GM12892 (cell line): Measurements from ENCODE around the gene MRNIP.
"Not testable (repeated sequence)": the region's sequence is repeated elsewhere in the genome, so short reads cannot be mapped to it uniquely, and the experiment has no call there.

ENCODE experiments used
- DNase-seq: peaks from one replicate; pipeline ENCODE4 v3.0.0; 2011; ENCODE audit not compliant: insufficient read length
- FAIRE-seq: peaks from 2 replicates; lab custom pipeline; 2011; peaks lifted over from hg19 to GRCh38; lab: Jason Lieb, UNC
- POLR2A ChIP-seq: IDR thresholded peaks from 2 replicates; pipeline ENCODE4 v1.6.1; 2011; ENCODE audit warnings: low read depth, low read length, control low read depth
- POLR2AphosphoS5 ChIP-seq: IDR thresholded peaks from 2 replicates; pipeline ENCODE4 v1.6.1; 2011; ENCODE audit warnings: low read depth, low read length, control low read depth
- TAF1 ChIP-seq: IDR thresholded peaks from 2 replicates; pipeline ENCODE4 v1.6.1; 2011; ENCODE audit warnings: low read depth, mild to moderate bottlenecking, control low read depth, low read length, borderline replicate concordance

MRNIP gene

DNA sequence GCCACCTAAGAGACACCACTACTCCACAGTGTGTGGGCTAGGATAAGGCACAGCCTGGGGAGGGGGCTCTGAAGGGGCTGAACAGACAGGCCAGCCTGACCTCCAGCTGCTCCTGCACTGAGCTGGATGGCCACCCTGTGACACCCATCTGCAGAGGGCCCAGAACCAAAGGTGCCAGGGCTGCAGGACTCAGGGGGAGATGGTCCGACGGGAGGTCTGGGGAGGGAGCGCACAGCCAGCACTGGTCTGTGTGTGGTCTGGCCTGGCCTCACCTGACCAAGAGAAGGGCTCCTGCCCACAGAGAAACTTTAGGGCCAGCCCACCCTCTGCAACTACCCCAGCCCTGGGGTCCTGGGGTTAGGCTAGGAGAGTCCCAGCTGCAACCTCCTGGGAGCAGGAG lies 64.0 kb downstream of the MRNIP start:
- DNase-seq (no peak), FAIRE-seq (no peak)
- TF ChIP-seq POLR2A (no peak), POLR2AphosphoS5 (no peak), TAF1 (no peak)

DNA sequence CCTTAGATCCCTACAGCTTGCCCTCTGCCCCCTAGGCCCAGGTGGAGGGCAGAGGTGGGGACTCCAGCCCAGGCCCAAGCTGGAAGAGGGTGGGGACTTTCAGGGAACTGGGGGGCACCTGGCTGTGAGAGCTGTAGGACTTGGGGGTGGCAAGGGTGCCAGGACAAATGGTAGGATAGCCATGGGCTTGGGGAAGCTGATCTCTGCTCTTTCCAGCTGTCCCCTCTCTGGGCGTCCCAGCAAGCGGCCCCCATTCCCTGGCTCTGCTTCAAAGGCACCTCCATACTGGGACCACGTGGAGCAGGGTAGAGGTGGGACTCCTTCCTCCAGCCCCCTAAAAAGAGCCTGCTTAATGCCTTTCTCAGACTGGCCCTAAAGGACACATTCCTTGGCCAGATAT lies 64.4 kb downstream of the MRNIP start:
- FAIRE-seq (no peak), DNase-seq (no peak)
- TF ChIP-seq POLR2AphosphoS5: no peak

DNA sequence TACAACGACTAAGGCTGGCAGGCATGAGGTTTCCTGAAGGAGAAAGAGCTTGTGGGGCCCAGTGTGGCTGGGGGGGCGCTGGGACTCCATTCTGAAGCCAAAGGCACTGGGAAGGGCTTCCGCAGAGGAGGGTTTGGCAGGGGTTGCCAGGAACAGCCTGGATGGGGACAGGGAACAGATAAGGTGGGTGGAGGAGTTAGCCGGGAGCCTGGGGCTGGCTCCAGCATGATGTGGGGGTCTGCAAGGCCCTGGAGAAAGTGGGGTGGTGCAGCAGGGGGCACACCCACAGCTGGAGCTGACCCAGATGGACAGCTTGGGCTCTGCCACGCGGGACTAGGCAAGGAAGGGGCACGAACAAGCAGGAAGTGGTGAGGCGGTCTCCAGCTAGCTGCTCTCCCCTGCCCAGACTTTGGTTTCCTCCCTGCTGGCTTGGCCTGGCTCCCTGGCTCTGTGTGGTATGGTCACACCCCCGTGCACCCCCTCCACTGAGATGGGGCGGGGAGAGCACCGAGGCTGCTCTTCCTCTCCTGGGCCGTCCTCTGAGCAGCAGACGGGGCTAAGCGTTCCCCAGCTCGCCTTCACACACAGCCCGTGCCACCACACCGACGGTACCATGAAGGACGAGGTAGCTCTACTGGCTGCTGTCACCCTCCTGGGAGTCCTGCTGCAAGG lies 65.0 kb downstream of the MRNIP start, which contains the start of gene LTC4S:
LTC4S (plus strand) TSS at position 519 of the 672 bp plus-strand sequence; CDS start at position 614, 95 bp downstream.
- FAIRE-seq: no peak
- no peak for TF ChIP-seq POLR2AphosphoS5
- TF ChIP-seq POLR2A: no peak
- no peak for TF ChIP-seq TAF1

DNA sequence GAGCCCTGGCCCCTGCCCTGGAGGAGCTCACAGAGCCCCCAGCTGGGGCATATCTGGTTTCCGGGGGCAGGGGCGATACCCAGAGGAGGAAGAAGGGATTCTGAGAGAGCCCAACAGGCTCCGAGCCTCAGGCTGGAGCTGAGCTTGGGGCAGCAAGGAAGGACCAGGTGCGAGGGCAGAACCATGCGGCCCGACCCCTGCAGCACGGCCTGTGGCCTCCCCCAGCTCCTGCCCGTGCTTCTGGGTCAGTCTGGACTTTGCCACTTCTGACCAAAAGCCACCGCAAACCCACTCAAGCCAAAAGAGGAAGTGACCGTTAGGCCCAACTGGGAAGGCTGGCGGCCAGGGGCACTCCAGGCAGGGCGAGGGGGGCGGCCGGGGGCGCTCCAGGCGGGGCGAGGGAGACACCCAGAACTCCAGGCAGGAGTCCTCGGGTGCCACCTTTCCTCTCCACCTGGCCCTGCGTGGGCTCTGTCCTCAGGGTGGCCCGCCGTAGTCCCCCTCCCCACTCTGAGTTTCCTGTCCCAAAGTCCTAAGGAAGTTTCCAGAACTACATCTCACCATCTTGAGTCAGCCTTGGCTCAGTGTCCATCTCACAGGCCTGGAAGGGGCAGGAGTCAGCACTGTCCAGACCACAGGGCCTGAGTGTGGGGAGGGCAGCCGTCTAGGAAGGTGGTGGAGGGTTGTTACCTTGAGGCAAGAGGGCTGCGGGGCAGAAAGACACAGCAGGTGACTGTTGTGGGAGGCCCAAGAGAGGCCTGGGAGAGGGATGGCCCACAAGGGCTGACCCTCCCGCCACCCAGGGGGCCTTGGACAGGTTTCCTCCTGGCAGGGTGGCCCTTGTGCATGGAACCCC lies 65.8 kb downstream of the MRNIP start:
- DNase-seq (no peak), FAIRE-seq (no peak)
- TF ChIP-seq POLR2AphosphoS5: no peak
- TF ChIP-seq POLR2A: no peak
- no peak for TF ChIP-seq TAF1

More for the DNA sequence above, 65.0 kb downstream of the MRNIP start, which contains the start of gene LTC4S:
- no peak for DNase-seq

DNA sequence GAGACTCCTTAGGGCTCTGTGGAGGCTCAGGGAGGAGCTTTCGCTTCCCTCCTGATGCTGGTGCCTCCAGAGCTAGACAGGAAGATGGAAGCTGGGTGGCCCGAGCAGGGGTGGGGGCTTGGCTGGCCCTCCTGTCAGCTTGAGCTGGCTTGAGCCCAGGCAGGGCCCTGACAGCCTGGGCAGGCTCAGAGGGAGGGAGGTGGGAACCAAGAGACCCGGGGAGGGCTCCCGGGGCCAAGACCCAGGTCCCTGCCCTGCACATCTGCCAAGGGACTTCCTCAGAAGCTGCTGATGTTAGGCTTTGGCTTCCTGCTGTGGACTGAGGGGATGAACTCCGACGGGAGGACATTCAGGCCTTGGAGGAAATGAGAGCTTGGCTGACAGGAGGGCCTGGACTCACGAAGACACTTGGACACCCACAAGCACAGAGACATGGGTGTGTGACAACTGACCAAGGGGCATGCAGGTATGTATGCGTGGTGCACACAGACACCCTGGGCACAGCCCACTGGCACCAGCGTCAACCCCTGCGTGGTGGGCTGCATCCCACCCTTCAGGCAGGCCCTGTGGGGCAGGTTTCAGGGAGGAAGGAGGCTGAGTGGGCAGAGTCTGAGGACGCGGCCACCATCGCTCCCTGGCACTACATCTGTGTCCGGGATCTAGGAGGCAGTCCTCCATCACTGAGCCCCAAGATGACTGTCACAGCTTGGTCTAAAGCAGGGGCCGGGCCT lies 66.6 kb downstream of the MRNIP start:
- DNase-seq: no peak
- FAIRE-seq: peak; percentile 9
- TF ChIP-seq POLR2A (no peak), TAF1 (no peak), POLR2AphosphoS5 (peak; percentile 44; the same call in 1 of the 2 replicates)

GRCh38 chr5:179789278-179789677 lies 69.3 kb downstream of the MRNIP start:
- DNase-seq, FAIRE-seq: not testable (repeated sequence)

- no peak for TF ChIP-seq POLR2AphosphoS5
- TF ChIP-seq POLR2A: no peak
- no peak for TF ChIP-seq TAF1
- no peak for FAIRE-seq
- DNase-seq: no peak
Measured at GRCh38 chr5:179788193-179788854, 70.3 kb downstream of the MRNIP start.
